Measurements from ENCODE around the gene SYCP3.
A peak's percentile ranks its signal among the peaks of the same experiment; 100 is the strongest.
"Not testable (repeated sequence)": the region's sequence is repeated elsewhere in the genome, so short reads cannot be mapped to it uniquely, and the experiment has no call there.

The SYCP3 gene

DNA sequence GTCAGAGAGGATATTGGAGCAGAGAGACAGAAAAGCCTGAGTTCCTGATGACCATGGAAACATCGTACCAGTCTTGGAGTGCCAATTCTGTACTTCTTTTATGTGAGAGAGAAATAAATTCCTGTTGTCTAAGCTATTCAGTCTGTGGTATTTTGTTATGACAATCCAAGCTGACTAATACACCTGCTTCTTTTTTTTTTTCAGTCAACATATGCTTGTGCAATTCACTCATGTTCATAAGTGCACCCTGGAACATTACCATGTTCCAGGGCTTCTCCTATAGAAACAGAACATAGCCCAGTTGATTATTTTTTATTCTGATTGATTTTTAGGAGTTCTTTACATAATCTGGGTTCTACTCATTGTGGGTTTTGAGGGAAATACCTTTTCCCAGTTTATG is 43.6 kb downstream of the SYCP3 start:
- H3K4me3 ChIP-seq (ENCODE audit: low read length): no peak overlapping the region
- TF ChIP-seq CTCF (conservative IDR thresholded peaks at IDR 0.05; ENCODE audit: low read length): no peak
- peak; percentile 47 for DNase-seq (ENCODE audit: low read depth)

GRCh38 chr12:101694986-101695385 is 44.3 kb downstream of the SYCP3 start:
- no peak for TF ChIP-seq CTCF (conservative IDR thresholded peaks at IDR 0.05; ENCODE audit: low read length)
- no peak for DNase-seq (ENCODE audit: low read depth)

GRCh38 chr12:101694297-101694848 is 44.9 kb downstream of the SYCP3 start:
- no peak for DNase-seq (ENCODE audit: low read depth)
- no peak for TF ChIP-seq CTCF (conservative IDR thresholded peaks at IDR 0.05; ENCODE audit: low read length)
- no peak overlapping the region for H3K4me3 ChIP-seq (ENCODE audit: low read length)

More at GRCh38 chr12:101694986-101695385, 44.3 kb downstream of the SYCP3 start:
- H3K4me3 ChIP-seq (ENCODE audit: low read length): no peak overlapping the region

- no peak for DNase-seq (ENCODE audit: low read depth)
- H3K4me3 ChIP-seq (ENCODE audit: low read length): no peak overlapping the region
- TF ChIP-seq CTCF (conservative IDR thresholded peaks at IDR 0.05; ENCODE audit: low read length): no peak
Observed at GRCh38 chr12:101691503-101692096, 47.7 kb downstream of the SYCP3 start.

DNA sequence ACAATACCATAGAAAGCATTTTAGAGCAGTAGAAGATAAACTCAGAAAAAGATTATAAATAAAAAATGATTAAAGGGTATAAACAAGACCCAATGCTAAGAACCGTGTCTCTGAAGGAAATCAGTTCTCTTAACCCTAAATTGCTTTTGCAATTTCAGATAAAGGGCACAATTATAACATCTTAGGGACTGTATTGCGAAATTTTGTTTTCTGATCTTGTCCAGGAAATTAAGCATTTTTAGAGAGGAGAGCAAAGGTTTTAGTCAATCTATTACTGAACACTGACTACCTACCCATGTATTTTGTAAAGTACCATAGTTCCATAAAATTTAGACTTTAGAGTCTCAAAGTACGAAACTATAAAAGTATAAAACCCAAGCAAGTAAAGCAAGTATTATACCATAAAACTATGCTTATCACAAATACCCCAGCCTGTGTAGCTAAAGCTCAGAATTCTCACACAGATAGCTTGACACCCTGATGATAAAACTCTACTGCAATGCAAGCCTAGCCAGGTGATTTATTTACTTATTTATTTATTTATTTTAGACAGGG is 48.6 kb downstream of the SYCP3 start:
- DNase-seq (ENCODE audit: low read depth): no peak
- no peak for TF ChIP-seq CTCF (conservative IDR thresholded peaks at IDR 0.05; ENCODE audit: low read length)
- H3K4me3 ChIP-seq (ENCODE audit: low read length): no peak overlapping the region

DNA sequence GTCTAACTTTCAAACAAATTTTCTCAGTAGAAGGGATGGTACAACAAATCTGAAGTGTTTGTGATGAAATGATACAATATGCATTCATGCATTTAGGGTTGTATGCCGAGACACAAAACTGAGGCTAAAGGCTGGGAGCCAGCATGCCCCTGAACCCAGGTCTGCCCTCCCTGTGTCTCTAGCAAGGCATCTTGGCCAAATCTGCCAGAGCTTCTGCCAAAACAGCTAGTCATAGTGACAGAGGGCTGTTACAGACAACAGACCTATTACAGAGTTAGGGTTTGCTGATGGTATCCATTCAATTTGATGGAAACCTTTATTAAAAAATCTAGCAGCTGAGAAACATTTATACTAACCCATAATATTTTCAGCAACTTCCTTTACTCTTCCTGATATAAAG is 53.1 kb downstream of the SYCP3 start:
- TF ChIP-seq CTCF (conservative IDR thresholded peaks at IDR 0.05; ENCODE audit: low read length): no peak
- no peak for DNase-seq (ENCODE audit: low read depth)

GRCh38 chr12:101685092-101685491 is 54.2 kb downstream of the SYCP3 start:
- TF ChIP-seq CTCF (conservative IDR thresholded peaks at IDR 0.05; ENCODE audit: low read length): no peak
- H3K4me3 ChIP-seq (ENCODE audit: low read length): no peak overlapping the region
- DNase-seq (ENCODE audit: low read depth): peak; percentile 33

More for the DNA sequence above, 53.1 kb downstream of the SYCP3 start:
- H3K4me3 ChIP-seq (ENCODE audit: low read length): no peak overlapping the region

DNA sequence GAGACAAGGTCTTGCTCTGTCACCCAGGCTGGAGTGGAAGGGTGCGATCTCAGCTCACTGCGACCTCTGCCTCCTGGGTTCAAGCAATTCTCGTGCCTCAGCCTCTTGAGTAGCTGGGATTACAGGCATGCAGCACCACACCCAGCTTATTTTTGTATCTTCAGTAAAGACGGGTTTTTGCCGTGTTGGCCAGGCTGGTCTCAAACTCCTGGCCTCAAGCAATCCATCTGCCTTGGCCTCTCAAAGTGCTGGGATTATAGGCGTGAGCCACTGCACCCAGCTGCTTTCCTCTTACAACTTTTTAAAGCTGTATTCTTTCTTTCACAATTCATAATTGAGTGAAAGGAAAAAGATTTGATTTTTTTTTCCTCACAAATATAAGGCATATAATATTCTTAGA is 57.6 kb downstream of the SYCP3 start:
- not testable (repeated sequence) for H3K4me3 ChIP-seq (ENCODE audit: low read length); DNase-seq (ENCODE audit: low read depth)

Data from AG10803 (cell line).